Measurements from ENCODE around the gene GPR3. TPM values are rescaled to one million over a fixed set of nuclear protein-coding genes. Genes with fewer than 3 reads are reported as not detected.

GPR3 gene
- total and polyA plus RNA-seq, 2 donors from 2014 or later: 0.38 to 0.77 TPM

- Histone ChIP-seq H3K36me3 (ENCODE audit: control insufficient read depth in 2 of 3, insufficient read depth in 3 of 3, low read length in 3 of 3) (peaks cover 0 to 4% (median 0%) of the 10 kb centered on the region in 3 donors), H3K4me1 (ENCODE audit: control insufficient read depth in 2 of 3, insufficient read depth in 2 of 3, low read depth in 1 of 3, low read length in 3 of 3) (peaks cover 0 to 19% (median 14%) of the 10 kb centered on the region in 3 donors), H3K9ac (ENCODE audit: low read length in 3 of 3) (no peak overlapping the region), H3K4me3 (ENCODE audit: low read length in 3 of 3) (no peak overlapping the region), H3K27ac (ENCODE audit: low read depth in 2 of 2, low read length in 2 of 2) (no peak overlapping the region), H3K9me3 (ENCODE audit: control insufficient read depth in 2 of 3, insufficient read depth in 1 of 3, low read length in 3 of 3) (no peaks in the 10 kb centered on the region), H3K27me3 (ENCODE audit: control insufficient read depth, insufficient read depth, low read length) (no peaks in the 10 kb centered on the region)
- intact Hi-C loops (cut with DNase I): no loop called here
- TF ChIP-seq CTCF (IDR thresholded peaks at IDR 0.05; ENCODE audit: borderline replicate concordance, extremely low read depth, insufficient read depth): no peak
- FAIRE-seq: no peak
- no peak for DNase-seq
These were observed 23.4 kb upstream of the GPR3 start for GRCh38 chr1:27368869-27369582.

- H3K4me3 ChIP-seq (ENCODE audit: low read length in 3 of 3): no peak overlapping the region
- H3K9me3 ChIP-seq (ENCODE audit: control insufficient read depth in 2 of 3, insufficient read depth in 1 of 3, low read length in 3 of 3): no peaks in the 10 kb centered on the region
- peaks cover 0 to 6% (median 5%) of the 10 kb centered on the region in 3 donors for H3K4me1 ChIP-seq (ENCODE audit: control insufficient read depth in 2 of 3, insufficient read depth in 2 of 3, low read depth in 1 of 3, low read length in 3 of 3)
- intact Hi-C loops (cut with DNase I): no loop called here
- no peak for FAIRE-seq
- H3K36me3 ChIP-seq (ENCODE audit: control insufficient read depth in 2 of 3, insufficient read depth in 3 of 3, low read length in 3 of 3): no peaks in the 10 kb centered on the region
- H3K27me3 ChIP-seq (ENCODE audit: control insufficient read depth, insufficient read depth, low read length): no peaks in the 10 kb centered on the region
- no peak overlapping the region for H3K9ac ChIP-seq (ENCODE audit: low read length in 3 of 3)
- peak in 3 of 5 donors; percentile 70 to 84 (median 73) for DNase-seq
- no peak for TF ChIP-seq CTCF (IDR thresholded peaks at IDR 0.05; ENCODE audit: borderline replicate concordance, extremely low read depth, insufficient read depth)
- no peak overlapping the region for H3K27ac ChIP-seq (ENCODE audit: low read depth in 2 of 2, low read length in 2 of 2)
These were observed 20.2 kb upstream of the GPR3 start for GRCh38 chr1:27372022-27372807.

- no peaks in the 10 kb centered on the region for H3K4me1 ChIP-seq (ENCODE audit: control insufficient read depth in 2 of 3, insufficient read depth in 2 of 3, low read depth in 1 of 3, low read length in 3 of 3)
- no peak overlapping the region for H3K4me3 ChIP-seq (ENCODE audit: low read length in 3 of 3)
- no peaks in the 10 kb centered on the region for H3K27me3 ChIP-seq (ENCODE audit: control insufficient read depth, insufficient read depth, low read length)
- FAIRE-seq (no peak), DNase-seq (peak in 1 of 5 donors; percentile 61)
- no peak overlapping the region for H3K9ac ChIP-seq (ENCODE audit: low read length in 3 of 3)
- no peak for TF ChIP-seq CTCF (IDR thresholded peaks at IDR 0.05; ENCODE audit: borderline replicate concordance, extremely low read depth, insufficient read depth)
- intact Hi-C loops (cut with DNase I): no loop called here
- no peaks in the 10 kb centered on the region for H3K9me3 ChIP-seq (ENCODE audit: control insufficient read depth in 2 of 3, insufficient read depth in 1 of 3, low read length in 3 of 3)
- H3K27ac ChIP-seq (ENCODE audit: low read depth in 2 of 2, low read length in 2 of 2): peak overlapping the region; percentile 7 to 37
- no peaks in the 10 kb centered on the region for H3K36me3 ChIP-seq (ENCODE audit: control insufficient read depth in 2 of 3, insufficient read depth in 3 of 3, low read length in 3 of 3)
These were observed 19.4 kb upstream of the GPR3 start for GRCh38 chr1:27372808-27373690.
